22Rv1 (cell line): Measurements from ENCODE around the gene HOXB2.
"Not testable (repeated sequence)": the region's sequence is repeated elsewhere in the genome, so short reads cannot be mapped to it uniquely, and the experiment has no call there.

ENCODE experiments used
- H3K27ac ChIP-seq: fragments of 450-650 bp; 2 replicates; pipeline ENCODE4 v1.5.1; 2017
- ZFX ChIP-seq: fragments of 450-650 bp; IDR thresholded peaks from 2 replicates; pipeline ENCODE4 v1.6.1; 2017; ENCODE audit warnings: antibody characterized with exemption, borderline replicate concordance
- TF ChIP-seq, protein P1 (sequence below): fragments of 450-650 bp; IDR thresholded peaks from 2 replicates; pipeline ENCODE4 v1.5.1; 2017; ENCODE audit warnings: mild to moderate bottlenecking

Gene HOXB2

GRCh38 chr17:48513666-48514455 is 31.0 kb downstream of the HOXB2 start:
- no peak overlapping the region for H3K27ac ChIP-seq
- TF ChIP-seq, protein P1, sequence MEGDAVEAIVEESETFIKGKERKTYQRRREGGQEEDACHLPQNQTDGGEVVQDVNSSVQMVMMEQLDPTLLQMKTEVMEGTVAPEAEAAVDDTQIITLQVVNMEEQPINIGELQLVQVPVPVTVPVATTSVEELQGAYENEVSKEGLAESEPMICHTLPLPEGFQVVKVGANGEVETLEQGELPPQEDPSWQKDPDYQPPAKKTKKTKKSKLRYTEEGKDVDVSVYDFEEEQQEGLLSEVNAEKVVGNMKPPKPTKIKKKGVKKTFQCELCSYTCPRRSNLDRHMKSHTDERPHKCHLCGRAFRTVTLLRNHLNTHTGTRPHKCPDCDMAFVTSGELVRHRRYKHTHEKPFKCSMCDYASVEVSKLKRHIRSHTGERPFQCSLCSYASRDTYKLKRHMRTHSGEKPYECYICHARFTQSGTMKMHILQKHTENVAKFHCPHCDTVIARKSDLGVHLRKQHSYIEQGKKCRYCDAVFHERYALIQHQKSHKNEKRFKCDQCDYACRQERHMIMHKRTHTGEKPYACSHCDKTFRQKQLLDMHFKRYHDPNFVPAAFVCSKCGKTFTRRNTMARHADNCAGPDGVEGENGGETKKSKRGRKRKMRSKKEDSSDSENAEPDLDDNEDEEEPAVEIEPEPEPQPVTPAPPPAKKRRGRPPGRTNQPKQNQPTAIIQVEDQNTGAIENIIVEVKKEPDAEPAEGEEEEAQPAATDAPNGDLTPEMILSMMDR = no peak
- no peak for TF ChIP-seq ZFX

GRCh38 chr17:48513097-48513496 is 31.8 kb downstream of the HOXB2 start:
- TF ChIP-seq, protein P1 = no peak
- TF ChIP-seq ZFX = no peak
- H3K27ac ChIP-seq = no peak overlapping the region

GRCh38 chr17:48510761-48511604 is 33.9 kb downstream of the HOXB2 start:
- TF ChIP-seq, protein P1 = no peak
- no peak for TF ChIP-seq ZFX
- no peak overlapping the region for H3K27ac ChIP-seq

GRCh38 chr17:48510381-48510760 is 34.5 kb downstream of the HOXB2 start:
- no peak for TF ChIP-seq ZFX
- TF ChIP-seq, protein P1 = no peak
- no peak overlapping the region for H3K27ac ChIP-seq

GRCh38 chr17:48509708-48510107 is 35.2 kb downstream of the HOXB2 start:
- H3K27ac ChIP-seq = not testable (repeated sequence)

DNA sequence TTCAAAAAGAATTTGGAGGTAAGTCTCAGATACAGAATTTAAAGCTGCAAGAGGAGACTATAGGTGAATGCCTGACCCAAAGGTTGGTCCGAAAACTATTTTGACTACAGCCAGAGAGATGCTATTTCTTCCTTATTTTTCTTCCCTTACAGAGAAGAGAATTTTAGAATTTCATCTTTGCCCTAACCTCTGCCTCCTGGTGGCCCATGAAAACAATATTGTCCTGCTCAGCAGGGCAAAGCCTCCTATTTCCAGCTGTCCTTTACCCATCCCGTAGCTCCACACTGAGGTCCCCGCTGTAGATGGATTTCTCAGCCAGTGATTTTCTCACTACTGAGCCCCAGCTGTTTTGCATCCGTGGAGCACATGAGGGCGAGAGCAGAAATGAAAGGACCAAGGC is 38.7 kb downstream of the HOXB2 start:
- H3K27ac ChIP-seq = no peak overlapping the region
- TF ChIP-seq ZFX = no peak
- TF ChIP-seq, protein P1 = no peak

DNA sequence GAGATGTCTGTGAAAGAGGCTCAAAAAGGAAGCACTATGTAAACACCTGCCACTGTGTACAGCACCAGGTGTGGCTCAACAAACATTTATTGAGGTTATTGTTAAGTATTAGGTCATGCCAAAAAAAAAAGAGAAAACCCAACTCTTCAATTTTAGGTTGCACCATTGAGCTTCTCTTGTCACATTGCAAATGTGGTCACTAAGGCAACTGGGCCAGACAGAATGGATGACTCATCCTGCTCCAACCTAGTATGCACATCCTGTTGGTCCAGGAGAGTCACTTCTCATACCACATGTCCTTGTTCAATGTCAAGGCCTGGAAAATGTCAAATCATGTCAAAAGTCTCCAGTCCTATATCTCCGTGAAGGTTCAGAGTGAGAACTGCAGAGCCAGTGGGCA is 39.1 kb downstream of the HOXB2 start:
- TF ChIP-seq, protein P1 = no peak
- TF ChIP-seq ZFX = no peak
- no peak overlapping the region for H3K27ac ChIP-seq
